ENCODE measurements around the gene PTPN6. TPM values are rescaled to one million over a fixed set of nuclear protein-coding genes. Genes with fewer than 3 reads are reported as not detected.
A peak's percentile ranks its signal among the peaks of the same experiment; 100 is the strongest.

The PTPN6 gene
- polyA plus RNA-seq, 3 donors, result 449 to 764 (median 562) TPM

DNA sequence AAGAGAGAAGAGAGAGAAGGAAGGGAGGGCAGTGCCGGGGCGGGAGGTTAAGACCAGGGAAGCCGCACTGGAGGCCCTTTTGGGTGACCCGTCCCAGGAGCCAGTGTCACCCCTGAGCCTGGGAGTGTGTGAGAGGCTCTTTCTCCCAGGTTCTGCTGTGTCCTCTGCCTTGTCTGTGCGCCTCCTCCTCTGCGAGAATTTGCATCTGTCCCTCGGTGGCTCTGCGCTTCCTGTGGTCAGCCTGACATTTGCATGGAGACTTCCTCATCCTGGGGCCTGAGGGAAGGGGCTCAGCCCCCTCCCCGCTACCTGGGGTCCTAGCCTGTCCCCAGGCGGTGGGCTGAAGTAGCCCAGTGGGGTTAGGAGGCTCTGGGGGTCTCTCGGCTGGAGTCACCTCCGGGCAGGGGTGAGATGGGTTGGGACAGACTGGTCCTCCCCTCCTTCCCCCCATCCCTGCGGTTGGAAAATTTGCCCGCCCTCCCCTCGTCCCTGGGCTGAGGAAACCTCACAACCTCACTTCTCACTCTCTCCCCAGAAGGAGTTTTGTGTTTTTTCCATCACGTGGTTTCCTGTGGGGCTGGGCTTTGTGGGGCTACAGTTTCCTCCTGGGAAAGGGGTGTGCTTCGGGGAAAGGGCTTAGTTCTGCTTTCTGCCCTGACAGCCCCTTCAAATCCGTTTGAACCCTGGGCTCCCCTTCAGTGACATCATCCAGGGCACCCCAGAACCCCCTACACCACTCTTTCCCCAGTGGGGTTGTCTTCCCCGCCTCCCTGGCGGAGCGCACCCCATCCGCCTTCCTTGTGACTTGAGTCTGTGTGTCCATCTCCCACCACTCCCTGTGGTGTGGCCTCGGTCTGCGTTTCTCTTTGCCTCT lies 2.5 kb downstream of the PTPN6 start:
- Histone ChIP-seq H4K20me1 (ENCODE audit: insufficient read depth, low read length) (peaks cover 74% of the 10 kb centered on the region), H3K9ac (ENCODE audit: insufficient read depth, low read length, poor library complexity, severe bottlenecking) (peak overlapping the region; percentile 93), H3K9me3 (replicated peaks in 1 of 2; ENCODE audit: control insufficient read depth in 1 of 2, insufficient read depth in 1 of 2, low read length in 2 of 2) (no peaks in the 10 kb centered on the region), H3K4me2 (replicated peaks; ENCODE audit: extremely low read depth, low read length, poor library complexity, severe bottlenecking) (peak overlapping the region; percentile 92), H2AFZ (ENCODE audit: insufficient read depth, low read depth, low read length, poor library complexity, severe bottlenecking) (peak overlapping the region; percentile 49), H3K4me1 (ENCODE audit: control insufficient read depth in 1 of 2, insufficient read depth in 2 of 2, low read length in 2 of 2) (peaks cover 77 to 84% of the 10 kb centered on the region in 2 donors), H3K36me3 (replicated peaks in 1 of 2; ENCODE audit: control insufficient read depth in 1 of 2, insufficient read depth in 2 of 2, low read length in 2 of 2) (peaks cover 55 to 59% of the 10 kb centered on the region in 2 donors), H3K27ac (ENCODE audit: low read depth in 1 of 2, low read length in 2 of 2) (peak overlapping the region; percentile 87 to 95), H3K27me3 (ENCODE audit: control insufficient read depth in 2 of 2, insufficient read depth in 2 of 2, low read length in 2 of 2) (no peaks in the 10 kb centered on the region), H3K79me2 (ENCODE audit: insufficient read depth, low read length) (peaks cover 88% of the 10 kb centered on the region), H3K4me3 (replicated peaks in 1 of 3; ENCODE audit: low read depth in 2 of 3, low read length in 3 of 3) (peak overlapping the region; percentile 61 to 99 (median 98))
- peak overlapping the region; percentile 93 to 98 (median 96) for H3K27ac Mint-ChIP-seq
- no peak for TF ChIP-seq CTCF (IDR thresholded peaks at IDR 0.05)
- peaks cover 59 to 68% of the 10 kb centered on the region in 2 donors for H3K36me3 Mint-ChIP-seq
- H3K9me3 Mint-ChIP-seq, result peaks cover 0 to 2% (median 0%) of the 10 kb centered on the region in 7 donors
- H3K4me3 Mint-ChIP-seq, result peak overlapping the region; percentile 97 to 99
- H3K4me1 Mint-ChIP-seq, result peaks cover 73% of the 10 kb centered on the region
- peaks cover 0 to 3% (median 0%) of the 10 kb centered on the region in 3 donors for H3K27me3 Mint-ChIP-seq (ENCODE audit: low read depth in 3 of 3)
- 0% methylated on average over 14 of the region's 24 CpGs for WGBS (ENCODE audit: insufficient coverage)
- peak; percentile 86 to 89 (median 89) for DNase-seq
- intact Hi-C loops (cut with micrococcal nuclease), result loop anchor here in 1 of 2 donors (1.0 to 10.0 kb wide), 3 partner anchors 8 to 419 kb away; partner anchors contain the start of genes GAPDH and LPCAT3

DNA sequence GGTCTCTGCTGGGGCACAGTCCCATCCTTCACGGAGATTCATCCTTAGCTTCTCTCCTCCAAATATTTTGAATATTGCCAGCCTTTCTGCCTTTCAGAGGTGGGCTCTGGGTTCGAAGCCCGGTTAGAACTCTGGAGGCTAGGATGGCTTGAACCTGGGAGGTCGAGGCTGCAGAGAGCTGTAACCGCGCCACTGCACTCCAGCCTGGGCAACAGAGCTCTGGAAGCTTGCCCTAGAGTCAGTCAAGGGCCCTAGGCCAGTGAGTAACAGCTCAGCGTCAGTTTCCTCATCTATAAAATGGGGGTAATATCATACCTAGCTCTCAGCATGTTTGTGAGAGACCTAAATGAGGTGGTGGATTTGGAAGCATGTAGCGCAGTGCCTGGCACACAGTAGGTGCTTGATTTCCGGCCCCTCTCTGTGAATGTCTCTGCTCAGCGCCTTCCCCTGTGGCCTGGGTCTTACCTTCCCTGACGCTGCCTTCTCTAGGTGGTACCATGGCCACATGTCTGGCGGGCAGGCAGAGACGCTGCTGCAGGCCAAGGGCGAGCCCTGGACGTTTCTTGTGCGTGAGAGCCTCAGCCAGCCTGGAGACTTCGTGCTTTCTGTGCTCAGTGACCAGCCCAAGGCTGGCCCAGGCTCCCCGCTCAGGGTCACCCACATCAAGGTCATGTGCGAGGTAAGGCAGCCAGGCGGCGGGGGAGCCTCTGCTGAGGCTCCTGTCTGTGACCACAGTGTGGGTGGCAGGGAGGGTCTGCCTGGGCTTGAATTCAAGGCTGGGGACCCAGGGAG lies 3.4 kb downstream of the PTPN6 start:
- H3K27me3 Mint-ChIP-seq (ENCODE audit: low read depth in 3 of 3), result peaks cover 0 to 5% (median 0%) of the 10 kb centered on the region in 3 donors
- intact Hi-C loops (cut with micrococcal nuclease), result loop anchor here in 1 of 2 donors (5.0 to 10.0 kb wide), 2 partner anchors 63 to 420 kb away; partner anchors contain the start of genes GAPDH and LPCAT3
- H3K27me3 ChIP-seq (ENCODE audit: control insufficient read depth in 2 of 2, insufficient read depth in 2 of 2, low read length in 2 of 2), result no peaks in the 10 kb centered on the region
- peak overlapping the region; percentile 93 for H3K9ac ChIP-seq (ENCODE audit: insufficient read depth, low read length, poor library complexity, severe bottlenecking)
- H3K79me2 ChIP-seq (ENCODE audit: insufficient read depth, low read length), result peaks cover 94% of the 10 kb centered on the region
- peaks cover 82% of the 10 kb centered on the region for H4K20me1 ChIP-seq (ENCODE audit: insufficient read depth, low read length)
- H3K36me3 Mint-ChIP-seq, result peaks cover 64 to 76% of the 10 kb centered on the region in 2 donors
- peak overlapping the region; percentile 92 for H3K4me2 ChIP-seq (replicated peaks; ENCODE audit: extremely low read depth, low read length, poor library complexity, severe bottlenecking)
- H2AFZ ChIP-seq (ENCODE audit: insufficient read depth, low read depth, low read length, poor library complexity, severe bottlenecking), result no peak overlapping the region
- peaks cover 73% of the 10 kb centered on the region for H3K4me1 Mint-ChIP-seq
- H3K9me3 ChIP-seq (replicated peaks in 1 of 2; ENCODE audit: control insufficient read depth in 1 of 2, insufficient read depth in 1 of 2, low read length in 2 of 2), result no peaks in the 10 kb centered on the region
- WGBS (ENCODE audit: insufficient coverage), result 78% methylated on average over 19 of the region's 21 CpGs
- peak overlapping the region; percentile 61 to 99 (median 98) for H3K4me3 ChIP-seq (replicated peaks in 1 of 3; ENCODE audit: low read depth in 2 of 3, low read length in 3 of 3)
- TF ChIP-seq CTCF (IDR thresholded peaks at IDR 0.05), result no peak
- peak overlapping the region; percentile 93 to 98 (median 96) for H3K27ac Mint-ChIP-seq
- peak overlapping the region; percentile 87 to 95 for H3K27ac ChIP-seq (ENCODE audit: low read depth in 1 of 2, low read length in 2 of 2)
- DNase-seq, result peak in 1 of 3 donors; percentile 39
- peaks cover 0 to 2% (median 0%) of the 10 kb centered on the region in 7 donors for H3K9me3 Mint-ChIP-seq
- H3K4me3 Mint-ChIP-seq, result peak overlapping the region; percentile 97 to 99
- peaks cover 77 to 84% of the 10 kb centered on the region in 2 donors for H3K4me1 ChIP-seq (ENCODE audit: control insufficient read depth in 1 of 2, insufficient read depth in 2 of 2, low read length in 2 of 2)
- H3K36me3 ChIP-seq (replicated peaks in 1 of 2; ENCODE audit: control insufficient read depth in 1 of 2, insufficient read depth in 2 of 2, low read length in 2 of 2), result peaks cover 55 to 60% of the 10 kb centered on the region in 2 donors

Data from CD14-positive monocyte (primary cell).